Endometrium (tissue), 2 donors: ENCODE results near the gene TEX22.

Source experiments
- FAIRE-seq: peaks from 2 replicates; lab custom pipeline; 2012; peaks lifted over from hg19 to GRCh38; lab: Jason Lieb, UNC
- donor health status: control.
- donor health status: control.

The TEX22 gene

DNA sequence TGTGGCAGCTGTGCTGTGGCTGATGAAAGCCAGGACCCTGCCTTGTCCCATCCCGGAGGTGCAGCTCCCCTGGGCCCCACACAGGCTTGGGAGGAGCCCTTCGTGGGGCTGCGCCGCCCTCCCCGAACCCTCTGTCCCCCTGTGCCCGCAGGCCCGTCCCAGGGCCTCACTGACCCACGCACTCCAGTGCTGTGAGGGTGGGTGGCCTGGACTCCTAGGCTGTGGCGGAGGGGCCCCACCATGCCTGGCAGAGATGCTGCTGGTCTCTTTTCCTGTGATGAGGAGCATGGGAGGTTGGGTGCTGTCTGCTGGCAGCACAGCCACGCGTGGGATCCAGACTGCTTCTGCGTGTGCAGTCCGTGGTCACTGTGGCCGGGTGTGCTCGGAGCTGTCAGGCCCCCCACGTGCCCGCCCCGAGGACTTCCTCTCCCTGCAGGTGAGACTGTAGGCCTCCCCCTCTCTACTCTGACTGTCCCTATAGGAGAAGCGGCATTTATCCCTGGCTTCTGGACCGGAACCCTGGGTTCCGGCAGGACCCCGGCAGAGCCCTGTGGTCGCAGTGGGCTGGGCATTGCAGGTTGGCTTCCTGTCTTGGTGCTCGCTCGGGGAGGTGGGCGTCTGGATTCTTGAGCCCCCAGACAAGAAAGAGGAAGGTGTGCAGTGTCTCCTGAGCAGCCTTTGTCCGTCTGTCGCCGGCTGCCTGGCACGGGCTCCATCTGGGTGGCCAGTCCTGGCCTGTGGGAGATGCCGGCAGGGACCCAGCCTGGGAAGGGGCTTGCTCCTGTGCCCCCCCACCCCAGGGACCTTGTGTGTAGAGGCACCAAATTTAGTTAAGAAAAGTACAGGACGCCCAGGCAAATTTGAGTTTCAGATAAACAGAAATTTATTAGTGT lies 23.6 kb downstream of the TEX22 start:
- no peak for FAIRE-seq

DNA sequence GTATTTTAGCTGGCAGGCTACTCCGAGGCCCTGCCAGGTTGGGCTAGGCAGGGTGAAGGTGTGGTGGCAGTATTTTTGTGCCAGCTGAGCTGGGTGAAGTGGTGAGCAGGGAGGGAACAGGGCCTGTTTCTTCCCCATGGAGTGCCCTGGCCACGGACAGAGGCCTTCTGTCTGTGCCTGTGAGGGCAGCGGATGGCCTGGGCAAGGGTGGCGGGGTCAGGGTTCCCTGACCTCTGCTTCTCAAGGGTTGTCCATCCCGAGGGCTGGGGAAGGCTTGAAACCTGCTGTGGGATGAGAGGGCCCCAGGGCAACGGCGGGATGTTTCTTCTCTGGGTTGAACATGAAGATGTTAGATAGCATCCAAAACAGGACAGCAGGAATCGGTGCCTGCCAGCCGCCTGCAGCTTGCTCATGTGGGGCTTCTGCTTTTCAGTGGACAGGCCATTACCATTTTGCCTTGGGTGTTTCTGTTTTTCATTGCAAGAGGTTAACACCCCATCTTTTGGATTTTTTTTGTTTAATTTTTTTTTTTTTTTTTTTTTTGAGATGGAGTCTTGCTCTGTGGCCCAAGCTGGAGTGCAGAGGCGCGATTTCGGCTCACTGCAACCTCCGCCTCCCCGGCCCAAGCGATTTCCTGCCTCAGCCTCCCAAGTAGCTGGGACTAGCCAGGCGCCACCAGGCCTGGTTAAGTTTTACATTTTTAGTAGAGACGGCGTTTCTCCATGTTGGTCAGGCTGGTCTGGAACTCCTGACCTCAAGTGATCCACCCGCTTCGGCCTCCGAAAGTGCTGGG lies 24.6 kb downstream of the TEX22 start:
- no peak for FAIRE-seq

DNA sequence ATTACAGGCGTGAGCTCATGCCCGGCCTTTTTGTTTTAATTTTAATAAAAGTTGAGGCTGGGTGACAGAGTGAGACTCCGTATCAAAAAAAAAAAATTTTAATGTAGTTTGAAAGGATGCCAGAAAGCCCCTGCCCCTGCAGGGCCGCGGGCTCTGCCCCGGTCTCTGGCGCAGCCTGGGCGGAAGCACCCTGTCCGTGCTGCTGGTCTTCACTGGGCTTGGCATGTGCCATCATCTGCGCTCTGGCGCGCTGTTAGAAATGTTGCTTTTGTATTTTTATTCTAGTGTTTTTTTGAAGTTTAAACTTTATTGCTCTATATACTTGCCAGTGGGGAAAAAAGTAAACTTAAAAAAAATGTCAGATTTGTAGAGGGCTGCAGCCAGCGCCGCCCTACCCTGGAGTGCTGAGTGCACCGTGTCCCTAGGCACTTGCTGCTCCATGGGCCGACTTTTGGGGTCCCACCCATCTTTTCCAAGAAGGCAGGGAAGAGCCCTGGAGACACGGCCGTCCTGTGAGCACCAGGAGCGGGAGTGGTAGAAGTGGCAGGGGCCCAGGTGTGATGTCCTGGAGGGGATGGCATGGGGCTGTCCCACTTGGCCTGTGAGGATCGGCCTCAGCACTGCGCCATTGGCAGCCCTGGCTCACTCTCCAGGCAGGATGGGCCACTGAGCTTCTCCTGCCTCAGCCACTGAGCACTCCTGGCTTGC lies 25.3 kb downstream of the TEX22 start:
- FAIRE-seq, result no peak

DNA sequence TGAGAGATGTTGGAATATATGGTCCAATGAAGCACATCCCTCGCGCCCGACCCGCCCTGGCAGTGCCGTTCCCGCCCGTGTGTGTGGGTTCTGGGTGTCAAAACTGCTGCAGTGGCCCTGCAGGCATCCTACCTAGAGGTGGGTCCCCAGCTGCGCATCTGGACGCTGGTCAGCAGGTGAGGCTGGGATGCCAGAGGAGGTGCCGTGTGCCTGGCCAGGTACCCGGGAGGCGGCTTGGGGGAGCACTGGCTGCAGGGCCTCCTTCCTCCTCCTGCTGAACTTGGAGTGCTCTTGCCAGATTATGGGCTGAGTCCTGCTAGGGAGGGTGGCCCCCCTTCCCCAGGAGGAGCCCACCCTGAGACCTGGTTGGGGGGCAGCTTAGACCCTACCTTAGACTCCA lies 26.5 kb downstream of the TEX22 start:
- FAIRE-seq, result no peak

DNA sequence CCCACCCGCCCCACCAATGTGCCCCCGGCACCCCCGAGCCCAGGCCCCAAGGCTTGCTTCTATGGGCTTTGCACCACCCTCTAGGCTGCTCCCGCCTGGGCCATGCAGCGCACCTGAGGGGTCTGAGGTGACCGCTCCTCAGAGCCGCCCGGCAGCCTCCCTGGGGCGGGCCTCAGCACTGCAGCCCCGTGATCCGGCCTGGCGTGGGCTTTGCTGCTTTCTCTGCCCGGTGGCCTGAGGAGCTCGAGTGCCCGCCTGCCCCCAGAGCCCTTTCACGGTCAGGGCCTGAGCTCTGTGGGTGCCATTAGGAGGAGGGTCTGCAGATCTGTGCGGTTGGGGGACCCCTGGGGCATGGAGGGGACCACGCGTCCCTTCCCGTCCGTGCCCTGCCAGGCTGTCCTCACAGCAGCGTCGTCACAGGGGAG lies 27.5 kb downstream of the TEX22 start:
- no peak for FAIRE-seq

DNA sequence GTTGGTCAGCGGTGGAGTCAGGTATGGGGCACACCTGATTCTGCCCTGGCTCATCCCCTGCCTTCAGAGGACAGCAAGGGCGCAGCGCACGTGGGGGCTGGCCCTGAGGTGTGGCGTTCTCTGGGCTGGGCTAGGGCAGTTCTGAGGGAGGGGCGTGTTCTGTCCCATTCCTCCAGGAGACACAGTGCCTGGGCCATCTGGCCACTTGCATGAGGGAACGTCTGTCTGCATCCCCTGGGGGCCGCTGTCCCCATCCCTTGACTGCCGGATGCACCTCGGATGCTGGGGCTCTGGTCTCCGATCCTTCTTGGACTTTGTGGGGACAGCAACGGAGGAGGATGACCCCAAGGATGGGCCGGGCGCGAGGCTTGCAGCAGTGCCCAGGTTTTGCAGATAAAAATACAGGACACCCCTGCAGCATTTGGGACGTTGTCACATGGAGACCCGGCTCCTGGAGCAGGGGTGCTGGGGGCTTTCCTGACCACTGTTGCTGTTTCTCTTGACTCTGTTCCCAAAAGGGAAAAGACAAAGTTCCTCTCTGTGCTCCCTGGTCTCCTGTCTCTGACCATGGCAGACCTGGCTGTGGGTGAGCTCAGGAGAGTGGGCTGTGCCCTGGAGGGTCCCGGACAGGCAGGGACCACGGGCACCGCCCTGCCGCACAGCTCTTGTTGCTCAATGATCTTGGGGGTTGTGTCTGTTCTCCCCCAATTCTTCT lies 28.2 kb downstream of the TEX22 start:
- no peak for FAIRE-seq

DNA sequence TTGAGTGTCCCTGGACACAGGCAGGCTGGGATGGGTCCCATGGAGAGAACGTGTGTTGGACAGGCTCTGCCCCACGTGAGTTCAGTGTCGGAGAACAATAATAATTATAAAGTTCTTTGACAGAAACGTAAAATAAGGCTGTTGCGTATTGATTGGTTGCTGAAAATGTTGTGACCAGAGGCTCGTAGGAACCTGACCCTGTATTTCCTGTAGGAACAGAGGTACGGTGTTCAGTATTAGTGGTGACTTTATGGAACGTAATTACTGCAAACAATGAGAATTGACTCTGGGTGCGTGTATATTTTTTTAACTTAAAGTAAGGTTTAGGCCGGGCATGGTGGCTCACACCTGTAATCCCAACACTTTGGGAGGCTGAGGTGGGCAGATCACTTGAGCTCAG lies 29.1 kb downstream of the TEX22 start:
- FAIRE-seq, result no peak

DNA sequence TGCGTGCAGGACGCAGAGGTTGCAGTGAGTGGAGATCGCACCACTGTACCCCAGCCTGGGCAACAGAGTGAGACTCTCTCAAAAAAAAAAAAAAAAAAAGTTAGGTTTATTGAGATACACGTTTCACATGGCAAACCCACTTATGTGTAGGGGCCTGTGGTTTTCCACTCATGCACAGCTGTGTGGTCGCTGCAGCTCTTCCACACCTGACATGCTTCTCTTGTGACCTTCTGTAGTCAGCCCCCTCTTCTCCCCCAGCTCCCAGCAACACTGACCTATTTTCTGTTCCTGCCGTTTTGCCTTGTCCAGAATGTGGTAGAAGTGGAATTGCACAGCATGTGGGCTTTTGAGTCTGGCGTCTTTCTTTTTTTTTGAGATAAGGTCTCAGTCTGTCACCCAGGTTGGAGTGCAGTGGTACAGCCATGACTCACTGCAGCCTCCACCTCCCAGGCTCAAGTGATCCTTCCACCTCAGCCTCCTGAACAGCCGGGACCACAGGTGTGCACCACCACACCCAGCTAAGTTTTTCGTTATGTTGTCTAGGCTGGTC lies 29.7 kb downstream of the TEX22 start:
- FAIRE-seq, result no peak

DNA sequence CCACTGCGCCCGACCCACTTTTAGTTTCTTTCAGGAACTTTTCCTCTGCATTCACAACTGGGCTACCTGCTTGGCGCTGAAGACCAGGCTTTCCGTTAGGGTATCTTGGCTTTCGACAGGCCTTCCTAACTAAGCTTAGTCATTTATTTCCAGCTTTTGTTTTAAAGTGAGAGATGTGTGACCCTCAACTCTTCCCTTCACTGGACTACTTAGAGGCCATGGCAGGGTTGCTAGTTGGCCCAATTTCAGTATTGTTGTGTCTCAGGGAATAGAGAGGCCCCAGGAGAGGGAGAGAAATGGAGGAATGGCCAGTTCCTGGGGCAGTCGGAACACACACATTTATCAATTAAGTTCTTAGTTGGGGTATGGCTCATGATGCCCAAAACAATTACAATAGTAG lies 31.7 kb downstream of the TEX22 start:
- FAIRE-seq, result no peak

DNA sequence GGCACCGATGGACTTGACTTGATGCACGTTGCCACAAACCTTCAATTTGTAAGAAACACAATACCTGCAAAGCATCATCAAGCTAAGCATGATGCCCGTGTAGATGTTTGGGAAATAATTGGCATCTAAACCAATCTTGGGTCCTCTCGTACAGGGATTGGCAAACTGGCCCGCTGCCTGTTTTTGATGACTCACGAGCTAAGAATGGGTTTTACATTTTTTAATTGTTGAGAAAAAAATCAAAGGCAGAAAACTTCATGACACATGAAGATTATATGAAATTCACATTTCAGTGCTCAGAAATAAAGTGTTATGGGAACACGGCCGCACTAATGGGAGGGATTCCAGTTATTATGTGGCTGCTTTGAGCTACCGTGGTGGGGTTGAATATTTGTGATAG lies 32.2 kb downstream of the TEX22 start:
- no peak for FAIRE-seq

DNA sequence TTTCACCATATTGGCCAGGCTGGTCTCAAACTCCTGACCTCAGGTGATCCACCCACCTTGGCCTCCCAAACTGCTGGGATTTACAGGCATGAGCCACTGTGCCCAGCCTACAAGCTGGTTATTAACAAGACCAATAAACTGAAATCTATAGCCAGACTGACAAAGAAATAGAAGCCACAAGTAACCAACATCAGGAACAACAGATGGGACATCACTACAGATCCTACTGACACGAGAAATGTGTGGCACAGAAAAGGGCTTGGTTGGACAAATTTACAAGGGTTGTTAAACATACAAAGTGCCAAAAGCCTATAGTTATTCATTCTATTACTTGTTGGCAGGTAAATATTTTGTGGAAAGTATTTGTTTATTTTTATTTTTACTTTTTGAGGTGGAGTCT lies 32.9 kb downstream of the TEX22 start:
- FAIRE-seq, result no peak

DNA sequence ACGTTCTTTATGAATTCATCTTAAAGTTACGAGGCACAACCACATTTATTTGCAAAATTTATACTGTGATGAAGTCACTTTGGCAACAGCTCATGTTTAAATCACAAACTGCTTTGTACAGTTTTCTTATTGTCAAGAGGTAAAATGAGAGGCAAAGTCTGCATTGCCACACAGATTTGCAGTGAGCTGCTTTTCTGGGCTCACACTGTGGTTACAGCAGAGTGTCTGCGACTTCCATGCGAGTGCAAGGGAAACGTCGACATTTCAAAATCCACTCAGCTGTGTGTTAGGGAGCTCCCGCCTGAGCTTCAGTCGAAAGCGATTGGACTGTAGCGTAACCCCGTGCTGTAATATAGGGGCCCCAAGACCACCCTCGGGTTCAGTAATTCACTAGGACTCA lies 34.3 kb downstream of the TEX22 start:
- FAIRE-seq, result no peak

DNA sequence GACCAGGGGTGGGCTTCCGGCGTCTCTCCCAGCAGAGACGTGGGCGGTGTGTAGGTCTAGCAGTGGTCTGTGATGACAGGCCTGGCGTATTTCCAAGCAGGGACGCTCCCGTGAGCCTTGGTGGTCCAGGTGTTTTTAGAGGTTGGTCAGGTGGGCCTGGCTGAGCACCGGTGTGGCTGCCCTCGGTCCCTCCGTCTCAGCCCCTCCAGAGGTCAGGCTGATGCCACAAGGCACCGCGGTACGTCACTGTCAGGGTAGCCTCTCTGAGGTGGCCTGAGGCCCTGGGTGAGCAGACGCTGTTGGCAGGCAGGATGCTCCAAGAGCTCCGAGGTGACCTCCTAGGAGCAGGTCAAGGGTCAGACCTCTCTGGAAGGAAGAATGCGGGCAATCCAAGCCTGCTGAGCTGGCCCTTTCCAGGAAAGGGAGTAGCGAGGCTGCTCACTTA lies 34.8 kb downstream of the TEX22 start:
- FAIRE-seq, result no peak

DNA sequence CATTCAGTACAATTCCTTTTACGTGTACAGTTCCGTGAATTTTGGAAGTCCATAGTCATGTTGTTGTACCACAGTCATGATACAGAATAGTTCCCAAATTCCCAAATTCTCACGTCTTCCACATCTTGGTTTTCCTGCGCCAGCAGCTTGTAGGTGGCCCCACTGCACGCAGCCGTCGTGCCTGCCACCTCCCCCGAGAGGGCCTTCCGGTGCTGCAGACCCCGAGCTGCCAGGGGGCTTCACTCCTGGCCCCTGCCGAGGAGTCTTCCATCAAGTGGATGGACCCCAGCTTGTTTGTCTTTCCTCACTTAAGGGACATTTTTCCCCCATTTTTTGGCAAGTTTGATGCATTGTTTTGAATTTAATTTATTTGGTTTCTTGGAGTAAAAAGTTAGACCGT lies 38.1 kb downstream of the TEX22 start:
- no peak for FAIRE-seq

DNA sequence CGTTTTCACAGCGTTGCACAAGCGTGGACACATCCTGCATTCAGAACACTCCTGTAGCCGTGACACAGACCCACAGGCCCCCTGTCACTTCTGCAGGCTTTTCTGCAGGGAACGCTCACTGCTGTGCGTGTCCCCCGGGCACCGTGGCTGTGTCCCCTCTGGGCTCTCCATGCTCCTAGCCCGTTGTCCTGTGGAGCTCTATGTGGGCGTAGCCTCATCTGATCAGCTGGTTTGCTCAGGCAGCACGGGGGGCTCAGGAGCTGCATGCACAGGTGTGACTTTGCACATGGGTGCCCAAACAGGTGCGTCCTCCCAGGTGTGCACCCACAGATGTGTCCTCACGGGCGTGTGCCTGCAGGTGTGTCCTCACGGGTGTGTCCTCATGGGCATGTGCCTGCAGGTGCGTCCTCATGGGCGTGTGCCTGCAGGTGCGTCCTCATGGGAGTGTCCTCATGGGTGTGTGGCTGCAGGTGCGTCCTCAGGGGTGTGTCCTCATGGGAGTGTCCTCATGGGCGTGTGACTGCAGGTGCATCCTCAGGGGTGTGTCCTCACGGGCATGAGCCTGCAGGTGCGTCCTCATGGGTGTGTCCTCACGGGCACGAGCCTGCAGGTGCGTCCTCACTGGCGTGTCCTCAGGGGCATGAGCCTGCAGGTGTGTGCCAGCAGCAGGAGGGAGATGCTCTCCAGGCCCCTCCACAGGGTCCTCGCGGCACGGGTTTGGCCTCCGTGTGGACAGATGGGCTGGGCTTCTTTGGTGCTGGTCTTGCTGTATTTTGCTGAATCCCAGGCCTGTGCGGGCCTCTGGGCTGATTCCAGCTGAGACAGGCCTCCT lies 38.8 kb downstream of the TEX22 start:
- no peak for FAIRE-seq

DNA sequence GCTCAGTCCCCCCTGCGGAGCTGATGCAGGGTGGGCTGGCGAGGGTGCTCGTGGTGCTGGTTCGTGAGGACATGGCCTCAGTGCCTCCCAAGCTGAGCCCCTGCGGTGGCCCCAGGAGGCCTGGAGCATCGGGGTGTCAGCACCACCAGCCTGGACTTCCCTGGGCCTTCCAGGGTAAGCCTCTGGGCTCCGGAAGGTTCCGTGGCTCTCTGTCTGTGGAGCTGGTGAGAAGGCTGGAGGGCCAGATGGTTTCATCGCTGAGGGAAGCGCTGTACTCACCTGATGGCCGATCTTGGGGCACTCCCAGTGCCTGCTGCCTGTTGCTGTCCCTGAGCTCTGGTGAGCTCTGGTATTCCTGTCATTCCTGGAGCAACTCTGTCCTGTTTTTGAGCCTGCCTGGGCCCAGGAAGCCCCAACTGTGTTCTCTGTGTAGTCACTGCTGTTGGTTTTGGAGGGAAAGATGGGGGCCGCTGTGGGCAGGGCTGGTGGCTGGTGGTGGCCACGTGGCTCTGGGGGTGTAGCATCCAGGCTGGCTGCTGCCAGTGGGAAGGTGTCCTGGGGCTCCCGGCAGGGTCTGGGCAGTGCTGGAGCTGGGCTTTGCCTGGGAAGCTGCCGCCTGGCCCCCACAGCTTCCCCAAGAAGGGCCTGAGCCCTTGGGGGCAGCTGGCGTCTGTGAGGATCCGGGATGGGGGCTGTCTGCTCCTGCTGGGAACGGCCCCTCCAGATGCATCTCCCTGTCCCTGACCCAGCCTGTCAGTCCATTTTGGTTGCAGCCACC lies 39.6 kb downstream of the TEX22 start:
- no peak for FAIRE-seq

DNA sequence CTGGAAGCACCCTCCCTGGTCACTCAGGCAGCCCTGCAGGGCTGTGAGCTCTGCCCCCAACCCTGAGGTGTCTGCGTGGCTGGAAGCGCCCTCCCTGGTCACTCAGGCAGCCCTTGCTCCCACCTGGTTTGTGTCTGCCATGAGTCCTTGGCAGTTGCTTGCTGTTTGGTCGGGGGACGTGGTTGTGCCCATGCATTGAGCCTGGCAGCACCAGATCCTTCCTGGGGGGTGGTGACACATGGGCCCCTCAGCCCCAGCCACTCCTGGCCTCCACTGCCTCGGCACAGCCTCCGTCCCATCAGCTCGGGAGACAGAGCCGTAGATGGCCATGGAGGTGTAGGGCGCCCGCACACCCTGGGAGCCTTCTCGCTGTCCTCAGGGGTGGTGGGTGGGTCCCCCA lies 40.8 kb downstream of the TEX22 start:
- no peak for FAIRE-seq

DNA sequence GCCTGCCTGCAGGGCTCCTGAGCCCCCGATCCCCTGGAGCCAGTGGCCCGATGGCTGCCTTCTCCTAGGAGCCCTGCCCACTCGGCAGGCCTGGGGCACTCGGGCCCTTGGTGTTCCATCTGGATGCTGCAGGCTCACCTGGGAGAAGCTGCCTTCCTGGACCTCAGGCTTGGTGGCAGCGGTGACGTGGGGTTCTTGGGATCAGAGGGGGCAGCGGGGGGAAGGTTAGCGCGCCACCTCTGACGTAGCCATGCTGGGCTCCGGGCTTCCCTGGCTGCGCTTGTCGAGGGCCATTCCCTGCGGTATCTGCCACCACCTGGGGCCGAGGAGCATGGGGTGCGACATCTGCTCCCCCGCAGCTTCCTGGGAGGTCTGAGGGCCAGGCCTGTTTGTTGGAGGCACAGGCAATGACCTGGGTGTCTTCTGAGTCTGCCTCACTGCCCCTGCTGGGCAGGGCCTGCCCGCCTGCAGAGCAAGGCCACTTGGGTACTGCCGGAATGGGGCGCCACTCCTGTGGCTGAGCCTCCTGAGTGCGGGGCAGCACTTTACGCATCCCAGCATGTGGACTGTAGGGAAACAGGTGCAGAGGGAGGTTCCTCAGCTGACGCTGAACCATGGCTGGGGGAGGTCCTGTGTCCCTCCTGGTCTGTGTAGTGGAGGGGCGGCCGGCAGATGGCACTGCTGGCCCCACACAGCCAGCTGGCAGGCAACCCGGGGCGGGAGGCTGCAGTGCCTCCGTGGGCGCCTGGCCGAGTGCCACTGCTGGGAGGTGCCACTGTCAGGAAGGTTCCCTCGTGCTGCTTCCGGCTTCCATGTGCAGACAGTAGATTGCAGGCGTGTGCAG lies 41.6 kb downstream of the TEX22 start:
- FAIRE-seq, result no peak

DNA sequence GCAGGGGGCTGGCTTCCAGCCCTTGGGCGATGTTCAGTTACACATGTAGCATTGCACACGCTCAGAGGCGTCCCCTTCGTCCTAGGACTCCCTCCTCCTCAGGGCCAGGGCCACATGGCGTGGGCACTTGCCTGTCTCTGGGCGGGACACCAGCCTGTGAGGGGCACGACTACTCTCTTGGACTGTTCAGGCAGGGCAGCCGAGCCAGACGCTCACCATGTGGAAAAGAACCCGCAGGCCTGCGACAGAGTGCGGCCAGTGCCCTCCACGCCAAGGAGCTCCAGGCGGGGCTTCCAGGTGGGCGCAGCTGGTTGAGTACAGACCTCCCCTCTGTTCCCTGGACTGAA lies 42.2 kb downstream of the TEX22 start:
- FAIRE-seq, result no peak
